Peyer's patch (tissue), 4 donors: ENCODE measurements around the gene SERTAD1. TPM values are rescaled to one million over a fixed set of nuclear protein-coding genes. Genes with fewer than 3 reads are reported as not detected.

Experiments
- DNase-seq, 3 donors: peaks; one replicate each; pipeline ENCODE4 v3.0.0-alpha.2; 2017 to 2019
- H3K27ac ChIP-seq, 4 donors: fragments of 200-600 bp; sonication (generic); one replicate each; pipeline ENCODE4 v1.5.1; 2016 to 2019
- H3K27me3 ChIP-seq, 2 donors: fragments of 200-600 bp; sonication (generic); one replicate each; pipeline ENCODE4 v1.5.1; 2019
- H3K36me3 ChIP-seq, 3 donors: fragments of 200-600 bp; sonication (generic); one replicate each; pipeline ENCODE4 v1.5.1; 2016 to 2019
- H3K4me1 ChIP-seq, 4 donors: fragments of 200-600 bp; sonication (generic); one replicate each; pipeline ENCODE4 v1.5.1; 2016 to 2019
- H3K4me3 ChIP-seq, 4 donors: fragments of 200-600 bp; sonication (generic); 1 replicate in 3 of 4; 2 replicates in 1 of 4; pipeline ENCODE4 v1.5.1; 2016 to 2019; ENCODE audit warnings: mild to moderate bottlenecking in 1 of 4
- H3K9me3 ChIP-seq, 4 donors: fragments of 200-600 bp; sonication (generic); one replicate each; pipeline ENCODE4 v1.5.1; 2016 to 2019; ENCODE audit warnings: mild to moderate bottlenecking in 1 of 4
- POLR2A ChIP-seq, 2 donors: fragments of 450-650 bp; IDR thresholded peaks; one replicate each; pipeline ENCODE4 v1.5.1; 2017; ENCODE audit warnings: antibody characterized with exemption in 2 of 2, mild to moderate bottlenecking in 2 of 2, moderate library complexity in 2 of 2
- total RNA-seq, 4 donors: library from RNA; depleted of rRNA; stranded (reverse); fragments of >200 nt; gene quantifications; one replicate each; pipeline ENCODE4 v1.1.0, GENCODE V29; 2016
- TF ChIP-seq, protein P1 (sequence below), 6 experiments: fragments of 450-650 bp in 4 of 6; fragments of 200-600 bp in 2 of 6; sonication (generic) in 1 of 6; IDR thresholded peaks; one replicate each; pipeline ENCODE4 v1.5.1; 2017 to 2019; ENCODE audit warnings: antibody characterized with exemption in 6 of 6, mild to moderate bottlenecking in 3 of 6, moderate library complexity in 1 of 6

The SERTAD1 gene
- total RNA-seq, 4 donors from 2014 or later = 4.1 to 18.2 (median 11.6) TPM

DNA sequence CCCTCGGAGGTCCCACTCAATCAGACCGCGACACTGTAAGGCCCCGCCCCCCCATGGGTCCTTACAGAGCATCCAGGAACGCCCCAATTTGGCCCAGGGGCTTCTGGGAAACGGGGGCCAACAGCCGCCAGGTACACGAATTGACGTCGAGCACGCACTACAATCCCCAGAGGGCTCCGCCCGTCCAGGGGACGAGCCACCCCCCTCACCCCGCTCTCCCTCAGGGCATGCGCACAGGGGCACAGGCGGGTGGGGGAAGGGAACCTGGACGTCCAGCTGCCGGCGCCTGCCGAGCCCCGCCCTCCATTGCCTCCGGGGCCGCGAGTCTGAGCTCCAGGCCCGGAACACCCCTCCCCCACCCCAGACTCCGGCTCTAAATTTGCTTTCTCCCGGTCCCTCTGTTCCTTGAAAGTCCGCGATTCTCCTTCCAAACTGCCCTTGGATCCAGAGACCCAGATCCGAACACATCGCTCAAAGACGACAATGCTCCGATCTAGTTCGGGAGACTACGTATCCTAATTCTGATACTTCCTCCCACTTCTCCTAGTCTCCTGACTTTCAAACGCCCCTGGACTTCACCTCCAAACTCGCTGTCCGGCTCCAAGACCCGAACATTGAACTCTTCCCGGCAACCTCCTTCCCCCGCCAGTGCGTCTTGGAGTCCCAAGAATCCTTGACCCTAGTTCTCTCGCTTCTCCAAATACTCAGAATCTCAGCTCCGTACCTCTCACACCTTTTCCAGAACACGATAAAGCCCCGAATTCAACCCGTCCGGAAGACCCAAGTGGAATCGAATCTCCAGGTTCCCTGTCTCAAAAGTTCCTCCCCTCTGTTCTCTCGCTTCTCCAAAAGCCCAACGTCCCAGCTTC is 17.6 kb upstream of the SERTAD1 start:
- Histone ChIP-seq H3K36me3 (peaks cover 0 to 27% (median 0%) of the 10 kb centered on the region in 3 donors), H3K27ac (peak overlapping the region; percentile 95 to 99 (median 98)), H3K27me3 (no peaks in the 10 kb centered on the region), H3K9me3 (no peaks in the 10 kb centered on the region), H3K4me3 (peak overlapping the region; percentile 85 to 97 (median 90)), H3K4me1 (peaks cover 0 to 15% (median 0%) of the 10 kb centered on the region in 4 donors)
- peak; percentile 52 to 81 for TF ChIP-seq POLR2A (IDR thresholded peaks at IDR 0.05)
- TF ChIP-seq, protein P1, sequence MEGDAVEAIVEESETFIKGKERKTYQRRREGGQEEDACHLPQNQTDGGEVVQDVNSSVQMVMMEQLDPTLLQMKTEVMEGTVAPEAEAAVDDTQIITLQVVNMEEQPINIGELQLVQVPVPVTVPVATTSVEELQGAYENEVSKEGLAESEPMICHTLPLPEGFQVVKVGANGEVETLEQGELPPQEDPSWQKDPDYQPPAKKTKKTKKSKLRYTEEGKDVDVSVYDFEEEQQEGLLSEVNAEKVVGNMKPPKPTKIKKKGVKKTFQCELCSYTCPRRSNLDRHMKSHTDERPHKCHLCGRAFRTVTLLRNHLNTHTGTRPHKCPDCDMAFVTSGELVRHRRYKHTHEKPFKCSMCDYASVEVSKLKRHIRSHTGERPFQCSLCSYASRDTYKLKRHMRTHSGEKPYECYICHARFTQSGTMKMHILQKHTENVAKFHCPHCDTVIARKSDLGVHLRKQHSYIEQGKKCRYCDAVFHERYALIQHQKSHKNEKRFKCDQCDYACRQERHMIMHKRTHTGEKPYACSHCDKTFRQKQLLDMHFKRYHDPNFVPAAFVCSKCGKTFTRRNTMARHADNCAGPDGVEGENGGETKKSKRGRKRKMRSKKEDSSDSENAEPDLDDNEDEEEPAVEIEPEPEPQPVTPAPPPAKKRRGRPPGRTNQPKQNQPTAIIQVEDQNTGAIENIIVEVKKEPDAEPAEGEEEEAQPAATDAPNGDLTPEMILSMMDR (IDR thresholded peaks at IDR 0.05) = no peak
- DNase-seq = peak; percentile 99 to 100 (median 100)

- Histone ChIP-seq H3K4me3 (peak overlapping the region; percentile 85 to 97 (median 90)), H3K9me3 (no peaks in the 10 kb centered on the region), H3K27ac (peak overlapping the region; percentile 95 to 99 (median 98)), H3K4me1 (peaks cover 0 to 15% (median 0%) of the 10 kb centered on the region in 4 donors), H3K36me3 (peaks cover 0 to 21% (median 0%) of the 10 kb centered on the region in 3 donors), H3K27me3 (no peaks in the 10 kb centered on the region)
- TF ChIP-seq, protein P1 (IDR thresholded peaks at IDR 0.05) = no peak
- no peak for TF ChIP-seq POLR2A (IDR thresholded peaks at IDR 0.05)
- no peak for DNase-seq
Measured at GRCh38 chr19:40442328-40443130, 16.7 kb upstream of the SERTAD1 start.

DNA sequence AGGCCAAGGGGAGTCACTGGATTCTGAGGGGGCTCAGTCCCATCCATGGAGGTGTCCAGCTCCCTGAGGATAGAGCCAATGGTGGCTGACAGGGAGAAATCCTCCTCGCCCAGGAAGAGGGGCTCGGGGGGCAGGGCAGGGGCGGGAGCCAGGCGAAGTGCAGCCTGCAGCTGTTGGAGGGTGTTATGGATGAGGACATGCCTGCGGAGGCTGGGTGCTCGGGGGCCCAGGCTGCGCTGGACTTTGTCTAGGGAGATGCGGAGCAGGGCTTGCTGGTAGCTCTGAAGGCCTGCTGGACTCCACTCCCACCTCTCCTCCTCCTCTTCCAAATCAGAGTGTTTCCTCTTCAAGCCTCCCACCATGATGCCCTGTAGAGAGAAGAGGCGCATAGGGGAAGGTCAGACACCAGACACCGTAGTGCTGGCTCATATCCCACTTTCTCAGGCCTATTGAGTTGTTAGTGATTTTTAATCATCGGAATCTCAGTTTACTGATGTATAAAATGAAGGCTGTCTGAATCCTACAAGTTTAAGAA is 16.0 kb upstream of the SERTAD1 start:
- Histone ChIP-seq H3K27ac (peak overlapping the region in 2 of 4 donors; percentile 95 to 98), H3K36me3 (peaks cover 0 to 21% (median 0%) of the 10 kb centered on the region in 3 donors), H3K4me3 (peak overlapping the region in 1 of 4 donors; percentile 93), H3K4me1 (peaks cover 0 to 15% (median 0%) of the 10 kb centered on the region in 4 donors), H3K9me3 (no peaks in the 10 kb centered on the region), H3K27me3 (no peaks in the 10 kb centered on the region)
- DNase-seq = no peak
- TF ChIP-seq, protein P1 (IDR thresholded peaks at IDR 0.05) = no peak
- no peak for TF ChIP-seq POLR2A (IDR thresholded peaks at IDR 0.05)

DNA sequence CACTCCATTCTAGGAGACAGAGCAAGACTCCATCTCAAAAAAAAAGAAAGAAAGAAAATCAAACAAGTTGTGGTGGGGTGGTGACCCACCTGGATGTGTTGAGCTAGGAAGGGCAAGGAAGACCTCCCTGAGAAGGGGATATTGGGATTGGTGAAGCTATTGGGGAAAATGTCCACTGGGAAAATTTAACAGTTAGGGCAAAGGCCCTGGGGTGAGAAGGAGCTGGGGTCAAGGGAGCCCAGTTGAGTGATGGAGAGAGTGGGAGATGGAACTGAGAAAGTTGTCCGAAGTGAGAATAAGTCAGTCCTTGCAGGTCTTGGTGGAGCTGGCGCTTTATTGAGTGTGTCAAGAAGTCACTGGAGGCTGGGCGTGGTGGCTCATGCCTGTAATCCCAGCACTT is 12.5 kb upstream of the SERTAD1 start:
- Histone ChIP-seq H3K27ac (no peak overlapping the region), H3K27me3 (no peaks in the 10 kb centered on the region), H3K4me3 (no peak overlapping the region), H3K4me1 (peaks cover 0 to 24% (median 11%) of the 10 kb centered on the region in 4 donors), H3K36me3 (peaks cover 0 to 21% (median 0%) of the 10 kb centered on the region in 3 donors), H3K9me3 (no peaks in the 10 kb centered on the region)
- no peak for DNase-seq
- no peak for TF ChIP-seq POLR2A (IDR thresholded peaks at IDR 0.05)
- TF ChIP-seq, protein P1 (IDR thresholded peaks at IDR 0.05) = no peak
